Parathyroid adenoma (tissue), 2 donors: ENCODE results near the gene LRRC57.

Source experiments
- H2AFZ ChIP-seq: fragments of 300-600 bp; sonication (generic); one replicate; pipeline ENCODE4 v1.7.0; 2017; ENCODE audit warnings: antibody characterized with exemption, mild to moderate bottlenecking
- H3K27ac ChIP-seq: fragments of 300-600 bp; sonication (generic); one replicate; pipeline ENCODE4 v1.7.0; 2017
- H3K27me3 ChIP-seq: fragments of 300-600 bp; sonication (generic); one replicate; pipeline ENCODE4 v1.7.0; 2017; ENCODE audit warnings: low read length; ENCODE audit not compliant: control insufficient read depth, insufficient read depth
- H3K36me3 ChIP-seq: fragments of 300-600 bp; sonication (generic); one replicate; pipeline ENCODE4 v1.7.0; 2017; ENCODE audit warnings: low read length; ENCODE audit not compliant: control insufficient read depth, insufficient read depth
- H3K4me1 ChIP-seq: fragments of 300-600 bp; sonication (generic); one replicate; pipeline ENCODE4 v1.7.0; 2017; ENCODE audit warnings: control low read depth
- H3K4me2 ChIP-seq: fragments of 300-600 bp; sonication (generic); one replicate; pipeline ENCODE4 v1.7.0; 2017; ENCODE audit warnings: low read length
- H3K4me3 ChIP-seq: fragments of 300-600 bp; sonication (generic); one replicate; pipeline ENCODE4 v1.7.0; 2017; ENCODE audit warnings: low read depth, low read length
- H3K79me2 ChIP-seq: fragments of 300-600 bp; sonication (generic); one replicate; pipeline ENCODE4 v1.7.0; 2017; ENCODE audit warnings: control low read depth
- H3K9ac ChIP-seq: fragments of 300-600 bp; sonication (generic); one replicate; pipeline ENCODE4 v1.7.0; 2017; ENCODE audit warnings: mild to moderate bottlenecking
- H3K9me3 ChIP-seq: fragments of 300-600 bp; sonication (generic); one replicate; pipeline ENCODE4 v1.7.0; 2017; ENCODE audit warnings: low read length; ENCODE audit not compliant: control insufficient read depth
- CTCF ChIP-seq: fragments of 300-600 bp; sonication (generic); IDR thresholded peaks from one replicate; pipeline ENCODE4 v1.7.0; 2017; ENCODE audit warnings: antibody characterized with exemption, mild to moderate bottlenecking
- donor health status: primary hyperparathyroidism.

The LRRC57 gene

DNA sequence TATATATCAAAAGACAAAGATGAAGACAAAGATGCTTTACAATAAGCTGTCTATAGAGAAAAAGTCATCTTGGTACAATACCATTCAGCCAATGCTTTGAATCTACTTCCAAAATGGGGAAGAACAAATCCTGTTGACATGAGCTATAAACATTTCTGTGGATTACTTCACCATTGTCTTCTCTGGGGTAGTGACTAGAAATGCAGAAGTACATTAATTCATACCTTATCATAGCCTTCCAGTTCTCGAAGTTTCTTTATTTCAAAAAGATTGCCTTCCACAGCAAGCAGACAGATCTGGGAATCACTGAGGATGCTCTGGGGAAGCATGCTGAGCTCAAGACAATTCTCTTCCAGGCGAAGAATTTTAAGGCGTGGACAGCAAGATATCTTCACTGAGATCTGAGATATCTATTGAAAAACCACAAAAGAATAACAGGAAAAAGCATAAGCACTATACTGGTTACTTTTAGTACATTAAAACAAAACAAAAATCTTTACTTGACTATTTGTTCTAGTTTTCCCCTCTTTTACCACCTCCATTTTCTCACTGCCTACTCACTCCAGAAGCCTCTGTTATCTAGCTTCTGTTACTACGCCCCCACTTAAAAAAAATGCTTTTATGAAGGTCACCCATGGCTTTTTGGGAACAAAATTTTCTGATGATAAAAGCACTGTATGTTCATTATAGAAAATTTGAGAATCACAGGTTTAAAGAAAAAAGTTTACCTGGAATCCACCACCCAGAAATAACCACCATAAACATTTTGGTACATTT is 3.6 kb downstream of the LRRC57 start:
- no peaks in the 10 kb centered on the region for H3K36me3 ChIP-seq
- H3K9ac ChIP-seq: no peak overlapping the region
- peaks cover 2% of the 10 kb centered on the region for H3K4me1 ChIP-seq
- H3K27ac ChIP-seq: no peak overlapping the region
- H3K4me3 ChIP-seq: no peak overlapping the region
- H3K4me2 ChIP-seq: no peak overlapping the region
- H3K79me2 ChIP-seq: peaks cover 3% of the 10 kb centered on the region
- TF ChIP-seq CTCF: no peak
- H3K9me3 ChIP-seq: no peaks in the 10 kb centered on the region
- H2AFZ ChIP-seq: no peak overlapping the region
- H3K27me3 ChIP-seq: no peaks in the 10 kb centered on the region

GRCh38 chr15:42533246-42533645 is 15.3 kb downstream of the LRRC57 start:
- no peak overlapping the region for H3K4me2 ChIP-seq
- no peak for TF ChIP-seq CTCF
- no peak overlapping the region for H2AFZ ChIP-seq
- H3K9ac ChIP-seq: no peak overlapping the region
- no peaks in the 10 kb centered on the region for H3K9me3 ChIP-seq
- H3K79me2 ChIP-seq: no peaks in the 10 kb centered on the region
- H3K36me3 ChIP-seq: no peaks in the 10 kb centered on the region
- no peak overlapping the region for H3K4me3 ChIP-seq
- no peaks in the 10 kb centered on the region for H3K27me3 ChIP-seq
- no peak overlapping the region for H3K27ac ChIP-seq
- no peaks in the 10 kb centered on the region for H3K4me1 ChIP-seq

- Histone ChIP-seq H2AFZ (no peak overlapping the region), H3K36me3 (no peaks in the 10 kb centered on the region), H3K79me2 (no peaks in the 10 kb centered on the region), H3K4me2 (no peak overlapping the region), H3K4me3 (no peak overlapping the region), H3K4me1 (no peaks in the 10 kb centered on the region), H3K27me3 (no peaks in the 10 kb centered on the region), H3K9me3 (no peaks in the 10 kb centered on the region), H3K27ac (no peak overlapping the region), H3K9ac (no peak overlapping the region)
- TF ChIP-seq CTCF: no peak
These were observed 19.6 kb downstream of the LRRC57 start for GRCh38 chr15:42528970-42529369.

DNA sequence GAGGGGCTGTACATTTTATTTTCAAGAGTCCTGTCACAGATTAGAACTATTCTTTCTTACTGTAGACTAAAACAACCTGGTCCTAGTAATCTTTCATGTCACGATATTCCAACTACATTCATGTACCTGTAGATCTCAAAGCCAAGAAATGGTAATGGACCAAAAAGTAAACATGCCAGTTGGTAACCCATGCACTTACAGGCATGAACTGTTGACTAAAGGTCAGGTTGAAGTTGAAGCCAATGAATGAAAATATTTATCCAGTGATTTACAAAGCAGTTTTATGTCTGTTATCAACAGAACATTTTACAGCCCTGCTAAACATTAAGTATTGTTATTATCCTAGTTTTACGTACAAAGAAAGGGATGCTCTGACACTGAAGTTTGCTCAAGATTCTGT is 25.3 kb downstream of the LRRC57 start:
- Histone ChIP-seq H2AFZ (no peak overlapping the region), H3K4me2 (no peak overlapping the region), H3K79me2 (no peaks in the 10 kb centered on the region), H3K36me3 (no peaks in the 10 kb centered on the region), H3K27ac (no peak overlapping the region), H3K27me3 (no peaks in the 10 kb centered on the region), H3K9me3 (no peaks in the 10 kb centered on the region), H3K9ac (no peak overlapping the region), H3K4me3 (no peak overlapping the region), H3K4me1 (no peaks in the 10 kb centered on the region)
- TF ChIP-seq CTCF: no peak

GRCh38 chr15:42511007-42511391 is 37.6 kb downstream of the LRRC57 start:
- Histone ChIP-seq H3K4me2 (peak overlapping the region; percentile 27), H3K4me1 (peaks cover 15% of the 10 kb centered on the region), H3K36me3 (no peaks in the 10 kb centered on the region), H3K4me3 (peak overlapping the region; percentile 24), H3K9ac (no peak overlapping the region), H3K9me3 (no peaks in the 10 kb centered on the region), H3K79me2 (peaks cover 2% of the 10 kb centered on the region), H2AFZ (no peak overlapping the region), H3K27ac (no peak overlapping the region), H3K27me3 (no peaks in the 10 kb centered on the region)
- TF ChIP-seq CTCF: no peak
